NB4 (cell line): ENCODE data around the gene LXN.

ENCODE experiments used
- CTCF ChIP-seq: IDR thresholded peaks from one replicate; pipeline ENCODE4 v1.5.1; 2012; ENCODE audit warnings: low read depth, low read length
- POLR2A ChIP-seq: IDR thresholded peaks from 2 replicates; pipeline ENCODE4 v1.6.1; 2011; ENCODE audit warnings: mild to moderate bottlenecking; ENCODE audit not compliant: insufficient read length; ENCODE audit errors: extremely low read depth

GRCh38 chr3:158685159-158685558 is 12.7 kb upstream of the LXN start:
- no peak for TF ChIP-seq CTCF
- TF ChIP-seq POLR2A = no peak
